ENCODE results near the gene IL1RL1. TPM values are rescaled to one million over a fixed set of nuclear protein-coding genes. Genes with fewer than 3 reads are reported as not detected.

The IL1RL1 gene
- total and polyA plus RNA-seq, 5 donors from 2014 or later, result 0.89 TPM; not detected in 4

DNA sequence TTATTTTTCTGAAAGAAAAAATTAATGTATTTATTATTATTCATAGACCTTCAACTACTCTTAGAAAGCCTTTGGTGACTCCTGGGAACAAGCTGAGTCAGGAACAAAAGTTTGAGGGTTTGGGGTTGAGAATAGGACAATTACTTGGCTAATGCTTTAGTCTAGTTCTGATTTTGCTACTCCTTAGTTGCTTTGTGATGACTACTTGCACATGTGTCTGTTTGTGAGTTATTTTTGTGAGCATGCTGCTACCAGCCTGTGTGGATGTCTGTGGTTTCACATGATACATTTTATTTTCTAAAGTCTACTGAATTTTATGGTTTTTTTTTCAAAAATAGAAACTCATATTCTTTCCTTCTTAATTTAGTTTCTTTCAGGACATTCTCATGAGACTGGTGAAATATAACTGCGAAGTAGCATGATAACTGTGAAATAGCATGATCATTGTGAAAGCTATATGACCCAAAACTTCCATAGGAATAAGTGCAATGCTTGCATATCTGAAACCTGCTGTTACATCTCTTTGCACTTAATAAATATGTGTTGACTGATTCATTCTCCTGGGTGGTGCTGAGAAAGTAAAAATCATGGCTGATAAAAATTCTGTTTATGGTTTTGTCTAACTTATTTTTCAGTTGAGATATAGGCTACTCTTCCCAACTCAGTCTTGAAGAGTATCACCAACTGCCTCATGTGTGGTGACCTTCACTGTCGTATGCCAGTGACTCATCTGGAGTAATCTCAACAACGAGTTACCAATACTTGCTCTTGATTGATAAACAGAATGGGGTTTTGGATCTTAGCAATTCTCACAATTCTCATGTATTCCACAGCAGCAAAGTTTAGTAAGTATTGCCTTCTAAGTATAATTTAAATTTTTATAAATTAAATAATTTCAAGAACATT lies 26.4 kb downstream of the IL1RL1 start:
- no peak overlapping the region for H3K27ac Mint-ChIP-seq

DNA sequence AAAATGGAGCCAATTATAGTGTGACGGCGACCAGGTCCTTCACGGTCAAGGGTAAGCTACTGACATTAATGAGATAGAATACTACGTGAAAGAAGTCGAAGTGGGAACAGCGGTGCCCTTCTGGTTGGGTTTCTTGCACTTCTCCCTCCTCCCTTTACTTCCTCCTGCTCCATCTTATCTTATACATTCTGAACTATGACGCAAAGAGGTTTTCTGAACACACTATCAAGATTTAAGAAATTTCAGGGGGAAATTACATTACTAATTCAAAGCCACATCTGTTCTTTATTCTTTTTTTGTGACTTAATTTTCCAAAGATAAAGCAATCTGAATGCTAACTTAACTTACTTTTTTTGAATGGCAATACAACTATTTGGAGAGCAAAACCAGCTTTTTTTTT lies 29.4 kb downstream of the IL1RL1 start:
- Histone ChIP-seq H3K4me1 (ENCODE audit: control insufficient read depth, insufficient read depth, low read length, poor library complexity, severe bottlenecking) (no peaks in the 10 kb centered on the region), H3K9me3 (ENCODE audit: control insufficient read depth in 2 of 2, low read length in 2 of 2) (no peaks in the 10 kb centered on the region), H3K4me3 (ENCODE audit: low read depth, low read length) (no peak overlapping the region), H3K27me3 (ENCODE audit: control insufficient read depth, insufficient read depth, low read length) (no peaks in the 10 kb centered on the region), H3K27ac (ENCODE audit: insufficient read depth, low read length, poor library complexity, severe bottlenecking) (no peak overlapping the region), H3K36me3 (ENCODE audit: control insufficient read depth, insufficient read depth, low read length) (no peaks in the 10 kb centered on the region)
- no peak for ATAC-seq (ENCODE audit: low read depth in 2 of 2)
- Mint-ChIP-seq H3K4me3 (no peak overlapping the region), H3K36me3 (no peaks in the 10 kb centered on the region), H3K4me1 (peaks cover 0 to 2% (median 0%) of the 10 kb centered on the region in 4 donors), H3K27me3 (no peaks in the 10 kb centered on the region), H3K9me3 (no peaks in the 10 kb centered on the region), H3K27ac (no peak overlapping the region)
- no peak for DNase-seq

More for the DNA sequence above, 26.4 kb downstream of the IL1RL1 start:
- no peak for DNase-seq
- Histone ChIP-seq H3K27ac (ENCODE audit: insufficient read depth, low read length, poor library complexity, severe bottlenecking) (no peak overlapping the region), H3K27me3 (ENCODE audit: control insufficient read depth, insufficient read depth, low read length) (no peaks in the 10 kb centered on the region), H3K9me3 (ENCODE audit: control insufficient read depth in 2 of 2, low read length in 2 of 2) (no peaks in the 10 kb centered on the region), H3K4me1 (ENCODE audit: control insufficient read depth, insufficient read depth, low read length, poor library complexity, severe bottlenecking) (no peaks in the 10 kb centered on the region), H3K36me3 (ENCODE audit: control insufficient read depth, insufficient read depth, low read length) (no peaks in the 10 kb centered on the region), H3K4me3 (ENCODE audit: low read depth, low read length) (no peak overlapping the region)
- Mint-ChIP-seq H3K4me3 (no peak overlapping the region), H3K4me1 (peaks cover 0 to 4% (median 1%) of the 10 kb centered on the region in 4 donors), H3K27me3 (peaks cover 6% of the 10 kb centered on the region), H3K36me3 (no peaks in the 10 kb centered on the region), H3K9me3 (peaks cover 0 to 5% (median 0%) of the 10 kb centered on the region in 7 donors)
- ATAC-seq (ENCODE audit: low read depth in 2 of 2), result no peak

GRCh38 chr2:102342888-102343287 lies 31.5 kb downstream of the IL1RL1 start:
- Histone ChIP-seq H3K9me3 (ENCODE audit: control insufficient read depth in 2 of 2, low read length in 2 of 2) (no peaks in the 10 kb centered on the region), H3K4me3 (ENCODE audit: low read depth, low read length) (no peak overlapping the region), H3K27ac (ENCODE audit: insufficient read depth, low read length, poor library complexity, severe bottlenecking) (no peak overlapping the region), H3K36me3 (ENCODE audit: control insufficient read depth, insufficient read depth, low read length) (no peaks in the 10 kb centered on the region), H3K27me3 (ENCODE audit: control insufficient read depth, insufficient read depth, low read length) (no peaks in the 10 kb centered on the region), H3K4me1 (ENCODE audit: control insufficient read depth, insufficient read depth, low read length, poor library complexity, severe bottlenecking) (no peaks in the 10 kb centered on the region)
- DNase-seq, result no peak
- no peaks in the 10 kb centered on the region for H3K4me1 Mint-ChIP-seq
- no peak overlapping the region for H3K27ac Mint-ChIP-seq
- peaks cover 4% of the 10 kb centered on the region for H3K27me3 Mint-ChIP-seq
- H3K9me3 Mint-ChIP-seq, result peaks cover 0 to 2% (median 0%) of the 10 kb centered on the region in 7 donors
- no peak for ATAC-seq (ENCODE audit: low read depth in 2 of 2)
- no peaks in the 10 kb centered on the region for H3K36me3 Mint-ChIP-seq
- no peak overlapping the region for H3K4me3 Mint-ChIP-seq

DNA sequence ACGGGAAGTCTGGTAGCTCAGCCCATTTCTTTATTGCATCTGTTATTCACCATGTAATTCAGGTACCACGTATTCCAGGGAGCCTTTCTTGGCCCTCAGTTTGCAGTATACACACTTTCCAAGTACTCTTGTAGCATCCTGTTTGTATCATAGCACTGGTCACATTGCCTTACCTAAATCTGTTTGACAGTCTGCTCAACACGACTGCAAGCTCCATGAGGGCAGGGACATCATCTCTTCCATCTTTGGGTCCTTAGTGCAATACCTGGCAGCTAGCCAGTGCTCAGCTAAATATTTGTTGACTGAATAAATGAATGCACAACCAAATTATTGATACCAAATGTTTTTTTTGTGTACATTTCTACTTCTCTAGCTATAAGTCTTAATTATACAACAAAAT lies 33.0 kb downstream of the IL1RL1 start:
- Mint-ChIP-seq H3K27ac (no peak overlapping the region), H3K4me1 (no peaks in the 10 kb centered on the region), H3K9me3 (peaks cover 0 to 2% (median 0%) of the 10 kb centered on the region in 7 donors)

GRCh38 chr2:102345329-102345920 lies 34.1 kb downstream of the IL1RL1 start:
- Histone ChIP-seq H3K4me1 (ENCODE audit: control insufficient read depth, insufficient read depth, low read length, poor library complexity, severe bottlenecking) (no peaks in the 10 kb centered on the region), H3K9me3 (ENCODE audit: control insufficient read depth in 2 of 2, low read length in 2 of 2) (no peaks in the 10 kb centered on the region), H3K36me3 (ENCODE audit: control insufficient read depth, insufficient read depth, low read length) (no peaks in the 10 kb centered on the region), H3K27me3 (ENCODE audit: control insufficient read depth, insufficient read depth, low read length) (no peaks in the 10 kb centered on the region), H3K4me3 (ENCODE audit: low read depth, low read length) (no peak overlapping the region), H3K27ac (ENCODE audit: insufficient read depth, low read length, poor library complexity, severe bottlenecking) (no peak overlapping the region)
- DNase-seq (no peak), ATAC-seq (ENCODE audit: low read depth in 2 of 2) (no peak)
- Mint-ChIP-seq H3K27me3 (peaks cover 4% of the 10 kb centered on the region), H3K36me3 (no peaks in the 10 kb centered on the region), H3K9me3 (peaks cover 0 to 2% (median 0%) of the 10 kb centered on the region in 7 donors), H3K27ac (no peak overlapping the region), H3K4me3 (no peak overlapping the region), H3K4me1 (no peaks in the 10 kb centered on the region)

More for the DNA sequence above, 33.0 kb downstream of the IL1RL1 start:
- Mint-ChIP-seq H3K36me3 (no peaks in the 10 kb centered on the region), H3K4me3 (no peak overlapping the region), H3K27me3 (peaks cover 4% of the 10 kb centered on the region)
- no peak for DNase-seq
- Histone ChIP-seq H3K27ac (ENCODE audit: insufficient read depth, low read length, poor library complexity, severe bottlenecking) (no peak overlapping the region), H3K27me3 (ENCODE audit: control insufficient read depth, insufficient read depth, low read length) (no peaks in the 10 kb centered on the region), H3K9me3 (ENCODE audit: control insufficient read depth in 2 of 2, low read length in 2 of 2) (no peaks in the 10 kb centered on the region), H3K4me3 (ENCODE audit: low read depth, low read length) (no peak overlapping the region), H3K36me3 (ENCODE audit: control insufficient read depth, insufficient read depth, low read length) (no peaks in the 10 kb centered on the region), H3K4me1 (ENCODE audit: control insufficient read depth, insufficient read depth, low read length, poor library complexity, severe bottlenecking) (no peaks in the 10 kb centered on the region)
- ATAC-seq (ENCODE audit: low read depth in 2 of 2), result no peak

GRCh38 chr2:102346381-102347130 lies 35.2 kb downstream of the IL1RL1 start:
- ATAC-seq (ENCODE audit: low read depth in 2 of 2) (no peak), DNase-seq (no peak)
- Histone ChIP-seq H3K27ac (ENCODE audit: insufficient read depth, low read length, poor library complexity, severe bottlenecking) (no peak overlapping the region), H3K27me3 (ENCODE audit: control insufficient read depth, insufficient read depth, low read length) (no peaks in the 10 kb centered on the region), H3K4me3 (ENCODE audit: low read depth, low read length) (no peak overlapping the region), H3K36me3 (ENCODE audit: control insufficient read depth, insufficient read depth, low read length) (no peaks in the 10 kb centered on the region), H3K4me1 (ENCODE audit: control insufficient read depth, insufficient read depth, low read length, poor library complexity, severe bottlenecking) (no peaks in the 10 kb centered on the region), H3K9me3 (ENCODE audit: control insufficient read depth in 2 of 2, low read length in 2 of 2) (no peaks in the 10 kb centered on the region)
- H3K4me1 Mint-ChIP-seq, result no peaks in the 10 kb centered on the region
- H3K27me3 Mint-ChIP-seq, result peaks cover 4% of the 10 kb centered on the region
- peaks cover 0 to 2% (median 0%) of the 10 kb centered on the region in 7 donors for H3K9me3 Mint-ChIP-seq
- no peaks in the 10 kb centered on the region for H3K36me3 Mint-ChIP-seq
- H3K27ac Mint-ChIP-seq, result no peak overlapping the region
- H3K4me3 Mint-ChIP-seq, result no peak overlapping the region

DNA sequence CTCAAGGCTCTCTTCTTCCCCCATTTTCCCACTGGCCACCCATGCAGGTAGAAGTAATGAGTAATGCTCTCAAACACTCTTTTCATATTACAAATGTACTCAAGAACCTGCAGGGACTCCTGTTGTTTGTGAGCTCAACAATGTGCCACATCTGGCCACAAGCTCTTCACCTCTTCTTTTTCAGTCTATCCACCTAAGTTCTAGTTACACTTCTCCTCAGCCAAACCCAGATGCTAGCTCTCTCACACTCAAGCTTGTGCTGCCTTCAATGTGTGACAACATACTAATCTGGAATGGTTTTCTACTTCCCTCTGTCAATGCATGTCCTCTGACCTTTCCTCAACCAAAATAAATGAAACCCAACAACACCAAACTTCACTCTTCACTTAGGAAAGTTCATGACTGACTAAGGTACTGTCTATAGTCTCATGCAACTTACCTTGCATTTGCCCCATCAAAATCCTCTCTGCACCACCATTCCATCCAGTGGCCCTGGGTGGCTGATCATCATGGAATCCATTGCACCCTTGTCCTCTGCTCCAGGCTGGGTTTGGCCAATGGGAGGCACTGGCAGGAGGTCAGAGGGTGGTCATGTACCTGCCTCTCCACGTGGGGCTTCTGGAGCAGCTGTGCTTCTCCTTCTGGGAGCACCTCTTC lies 38.9 kb downstream of the IL1RL1 start:
- Histone ChIP-seq H3K27ac (ENCODE audit: insufficient read depth, low read length, poor library complexity, severe bottlenecking) (no peak overlapping the region), H3K4me3 (ENCODE audit: low read depth, low read length) (no peak overlapping the region), H3K36me3 (ENCODE audit: control insufficient read depth, insufficient read depth, low read length) (no peaks in the 10 kb centered on the region), H3K4me1 (ENCODE audit: control insufficient read depth, insufficient read depth, low read length, poor library complexity, severe bottlenecking) (peaks cover 3% of the 10 kb centered on the region), H3K27me3 (ENCODE audit: control insufficient read depth, insufficient read depth, low read length) (no peaks in the 10 kb centered on the region), H3K9me3 (ENCODE audit: control insufficient read depth in 2 of 2, low read length in 2 of 2) (no peaks in the 10 kb centered on the region)
- Mint-ChIP-seq H3K27me3 (peaks cover 4% of the 10 kb centered on the region), H3K4me3 (no peak overlapping the region), H3K36me3 (no peaks in the 10 kb centered on the region), H3K9me3 (peaks cover 0 to 2% (median 0%) of the 10 kb centered on the region in 7 donors), H3K27ac (no peak overlapping the region), H3K4me1 (peaks cover 0 to 2% (median under 1%) of the 10 kb centered on the region in 4 donors)
- ATAC-seq (ENCODE audit: low read depth in 2 of 2), result no peak
- DNase-seq, result peak in 1 of 3 donors; percentile 43
